Measurements from ENCODE around the gene PSMB4.

The PSMB4 gene

GRCh38 chr1:151369302-151369610, 30.1 kb upstream of the PSMB4 start:
- Histone ChIP-seq H3K36me3 (ENCODE audit: low read depth) (no peaks in the 10 kb centered on the region), H3K9me3 (ENCODE audit: severe bottlenecking) (no peaks in the 10 kb centered on the region), H3K4me1 (ENCODE audit: insufficient read depth, poor library complexity, severe bottlenecking) (no peaks in the 10 kb centered on the region), H3K4me3 (ENCODE audit: severe bottlenecking) (no peak overlapping the region), H3K27me3 (ENCODE audit: insufficient read depth, poor library complexity, severe bottlenecking) (no peaks in the 10 kb centered on the region), H3K27ac (ENCODE audit: poor library complexity, severe bottlenecking) (no peak overlapping the region)
- DNase-seq (ENCODE audit: low spot score) = no peak
- ATAC-seq (ENCODE audit: low read depth) = no peak
- no peak for TF ChIP-seq CTCF (IDR thresholded peaks at IDR 0.05; ENCODE audit: poor library complexity, severe bottlenecking)

GRCh38 chr1:151369621-151370048, 29.7 kb upstream of the PSMB4 start:
- no peaks in the 10 kb centered on the region for H3K9me3 ChIP-seq (ENCODE audit: severe bottlenecking)
- TF ChIP-seq CTCF (IDR thresholded peaks at IDR 0.05; ENCODE audit: poor library complexity, severe bottlenecking) = no peak
- no peaks in the 10 kb centered on the region for H3K27me3 ChIP-seq (ENCODE audit: insufficient read depth, poor library complexity, severe bottlenecking)
- H3K36me3 ChIP-seq (ENCODE audit: low read depth) = no peaks in the 10 kb centered on the region
- ATAC-seq (ENCODE audit: low read depth) = no peak
- DNase-seq (ENCODE audit: low spot score) = no peak
- H3K4me1 ChIP-seq (ENCODE audit: insufficient read depth, poor library complexity, severe bottlenecking) = no peaks in the 10 kb centered on the region
- H3K27ac ChIP-seq (ENCODE audit: poor library complexity, severe bottlenecking) = no peak overlapping the region
- H3K4me3 ChIP-seq (ENCODE audit: severe bottlenecking) = no peak overlapping the region

- DNase-seq (ENCODE audit: low spot score) (no peak), ATAC-seq (ENCODE audit: low read depth) (no peak)
- H3K4me1 ChIP-seq (ENCODE audit: insufficient read depth, poor library complexity, severe bottlenecking) = no peaks in the 10 kb centered on the region
- no peaks in the 10 kb centered on the region for H3K36me3 ChIP-seq (ENCODE audit: low read depth)
- no peaks in the 10 kb centered on the region for H3K9me3 ChIP-seq (ENCODE audit: severe bottlenecking)
- no peaks in the 10 kb centered on the region for H3K27me3 ChIP-seq (ENCODE audit: insufficient read depth, poor library complexity, severe bottlenecking)
- no peak overlapping the region for H3K4me3 ChIP-seq (ENCODE audit: severe bottlenecking)
- no peak overlapping the region for H3K27ac ChIP-seq (ENCODE audit: poor library complexity, severe bottlenecking)
- TF ChIP-seq CTCF (IDR thresholded peaks at IDR 0.05; ENCODE audit: poor library complexity, severe bottlenecking) = no peak
Measured at GRCh38 chr1:151370211-151370911, 29.0 kb upstream of the PSMB4 start.

GRCh38 chr1:151371370-151372057, 27.9 kb upstream of the PSMB4 start:
- ATAC-seq (ENCODE audit: low read depth) (peak; percentile 55), DNase-seq (ENCODE audit: low spot score) (no peak)
- Histone ChIP-seq H3K27me3 (ENCODE audit: insufficient read depth, poor library complexity, severe bottlenecking) (no peaks in the 10 kb centered on the region), H3K27ac (ENCODE audit: poor library complexity, severe bottlenecking) (no peak overlapping the region), H3K4me1 (ENCODE audit: insufficient read depth, poor library complexity, severe bottlenecking) (no peaks in the 10 kb centered on the region), H3K9me3 (ENCODE audit: severe bottlenecking) (no peaks in the 10 kb centered on the region), H3K36me3 (ENCODE audit: low read depth) (no peaks in the 10 kb centered on the region), H3K4me3 (ENCODE audit: severe bottlenecking) (no peak overlapping the region)
- no peak for TF ChIP-seq CTCF (IDR thresholded peaks at IDR 0.05; ENCODE audit: poor library complexity, severe bottlenecking)

All from RWPE2 (cell line).